Suprapubic skin (tissue), 3 donors: Measurements from ENCODE around the gene ADGRB3.

ENCODE experiments used
- CTCF ChIP-seq, 2 donors: fragments of 200-600 bp in 1 of 2; fragments of 450-650 bp in 1 of 2; sonication (generic) in 1 of 2; IDR thresholded peaks; one replicate each; pipeline ENCODE4 v1.5.1; 2016 to 2019; ENCODE audit warnings: antibody characterized with exemption in 2 of 2, mild to moderate bottlenecking in 1 of 2, moderate library complexity in 1 of 2
- EP300 ChIP-seq: sonication (generic); formaldehyde crosslinking; IDR thresholded peaks from one replicate; pipeline ENCODE4 v1.6.1; 2017; ENCODE audit warnings: antibody characterized with exemption
- POLR2A ChIP-seq, 2 donors: fragments of 450-650 bp; IDR thresholded peaks; one replicate each; pipeline ENCODE4 v1.6.1; 2017; ENCODE audit warnings: antibody characterized with exemption in 2 of 2, mild to moderate bottlenecking in 2 of 2, moderate library complexity in 2 of 2

GRCh38 chr6:69232008-69232407 lies 596.9 kb downstream of the ADGRB3 start:
- no peak for TF ChIP-seq CTCF (IDR thresholded peaks at IDR 0.05)
- no peak for TF ChIP-seq EP300
- no peak for TF ChIP-seq POLR2A (IDR thresholded peaks at IDR 0.05)
